Uterus (tissue), 2 donors: Measurements from ENCODE around the gene KCNH1.

Source experiments
- POLR2A ChIP-seq, 2 donors: fragments of 450-650 bp; IDR thresholded peaks; one replicate each; pipeline ENCODE4 v1.6.1; 2016; ENCODE audit warnings: antibody characterized with exemption in 2 of 2, mild to moderate bottlenecking in 1 of 2, moderate library complexity in 1 of 2
- TF ChIP-seq, protein P1 (sequence below), 4 experiments: fragments of 200-600 bp in 2 of 4; fragments of 450-650 bp in 2 of 4; sonication (generic) in 2 of 4; IDR thresholded peaks; one replicate each; pipeline ENCODE4 v1.5.1; 2016 to 2019; ENCODE audit warnings: antibody characterized with exemption in 4 of 4, mild to moderate bottlenecking in 2 of 4, moderate library complexity in 1 of 4

DNA sequence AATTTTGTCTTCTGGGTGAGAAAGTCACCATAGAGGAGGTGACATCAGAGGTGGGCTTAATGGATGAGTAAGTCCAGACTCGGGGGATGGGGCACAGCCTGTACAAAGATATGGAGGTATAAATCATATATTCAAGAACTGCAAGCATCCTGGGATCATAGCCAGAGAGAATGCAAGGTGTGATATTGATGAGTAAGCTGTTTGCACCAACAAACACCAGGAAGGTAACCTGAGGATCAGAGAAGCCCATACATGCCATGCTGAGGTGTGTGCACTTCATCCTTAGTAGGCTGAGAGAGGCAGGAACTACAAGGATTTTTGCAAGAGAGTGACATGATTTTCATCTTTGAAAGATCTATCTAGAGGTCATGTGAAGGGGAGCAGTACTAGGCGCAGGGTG, 498.8 kb downstream of the KCNH1 start:
- TF ChIP-seq, protein P1, sequence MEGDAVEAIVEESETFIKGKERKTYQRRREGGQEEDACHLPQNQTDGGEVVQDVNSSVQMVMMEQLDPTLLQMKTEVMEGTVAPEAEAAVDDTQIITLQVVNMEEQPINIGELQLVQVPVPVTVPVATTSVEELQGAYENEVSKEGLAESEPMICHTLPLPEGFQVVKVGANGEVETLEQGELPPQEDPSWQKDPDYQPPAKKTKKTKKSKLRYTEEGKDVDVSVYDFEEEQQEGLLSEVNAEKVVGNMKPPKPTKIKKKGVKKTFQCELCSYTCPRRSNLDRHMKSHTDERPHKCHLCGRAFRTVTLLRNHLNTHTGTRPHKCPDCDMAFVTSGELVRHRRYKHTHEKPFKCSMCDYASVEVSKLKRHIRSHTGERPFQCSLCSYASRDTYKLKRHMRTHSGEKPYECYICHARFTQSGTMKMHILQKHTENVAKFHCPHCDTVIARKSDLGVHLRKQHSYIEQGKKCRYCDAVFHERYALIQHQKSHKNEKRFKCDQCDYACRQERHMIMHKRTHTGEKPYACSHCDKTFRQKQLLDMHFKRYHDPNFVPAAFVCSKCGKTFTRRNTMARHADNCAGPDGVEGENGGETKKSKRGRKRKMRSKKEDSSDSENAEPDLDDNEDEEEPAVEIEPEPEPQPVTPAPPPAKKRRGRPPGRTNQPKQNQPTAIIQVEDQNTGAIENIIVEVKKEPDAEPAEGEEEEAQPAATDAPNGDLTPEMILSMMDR (IDR thresholded peaks at IDR 0.05) = no peak
- TF ChIP-seq POLR2A (IDR thresholded peaks at IDR 0.05) = no peak
